ENCODE data around the gene KCTD7. TPM values are rescaled to one million over a fixed set of nuclear protein-coding genes. Genes with fewer than 3 reads are reported as not detected.

The KCTD7 gene
- polyA plus RNA-seq, 1 donor from 2014 or later = 79.4 TPM

GRCh38 chr7:66629222-66630062 is 761 bp downstream of the KCTD7 start:
- no peak for TF ChIP-seq POLR2AphosphoS5 (IDR thresholded peaks at IDR 0.05)
- no peak for TF ChIP-seq EZH2 (IDR thresholded peaks at IDR 0.05; ENCODE audit: borderline replicate concordance, insufficient read depth, low read length, poor library complexity, severe bottlenecking)
- no peak for TF ChIP-seq TAF1 (IDR thresholded peaks at IDR 0.05; ENCODE audit: low read depth)
- TF ChIP-seq MXI1 (conservative IDR thresholded peaks at IDR 0.05; ENCODE audit: poor library complexity, severe bottlenecking) = no peak
- TF ChIP-seq CTCF (IDR thresholded peaks at IDR 0.05; ENCODE audit: poor library complexity, severe bottlenecking) = no peak
- no peak for TF ChIP-seq REST (IDR thresholded peaks at IDR 0.05; ENCODE audit: borderline replicate concordance)
- TF ChIP-seq RAD21 (conservative IDR thresholded peaks at IDR 0.05) = no peak
- no peak for TF ChIP-seq SMC3 (conservative IDR thresholded peaks at IDR 0.05; ENCODE audit: poor library complexity)
- TF ChIP-seq EP300 (conservative IDR thresholded peaks at IDR 0.05; ENCODE audit: poor library complexity, severe bottlenecking) = no peak
- H3K4me3 ChIP-seq (ENCODE audit: low read length) = peak overlapping the region; percentile 91
- H3K27me3 ChIP-seq (ENCODE audit: insufficient read depth, low read depth, low read length) = no peaks in the 10 kb centered on the region
- peak overlapping the region; percentile 27 for H2AFZ ChIP-seq (ENCODE audit: low read depth, low read length)
- no peaks in the 10 kb centered on the region for H3K36me3 ChIP-seq (ENCODE audit: insufficient read depth, low read length)
- peak overlapping the region; percentile 73 for H3K4me2 ChIP-seq (ENCODE audit: low read length)
- no peaks in the 10 kb centered on the region for H3K9me2 ChIP-seq (ENCODE audit: insufficient read depth, low read length)
- no peaks in the 10 kb centered on the region for H3F3A ChIP-seq (ENCODE audit: insufficient read depth, low read length, poor library complexity, severe bottlenecking)
- peak overlapping the region; percentile 68 for H3K27ac ChIP-seq (ENCODE audit: low read length)
- H3K79me2 ChIP-seq (replicated peaks; ENCODE audit: insufficient read depth, low read length) = peaks cover 18% of the 10 kb centered on the region
- no peaks in the 10 kb centered on the region for H3K9me3 ChIP-seq (ENCODE audit: low read length)
- H3K9ac ChIP-seq (ENCODE audit: low read length) = peak overlapping the region; percentile 88
- no peaks in the 10 kb centered on the region for H4K20me1 ChIP-seq (ENCODE audit: insufficient read depth)

GRCh38 chr7:66630531-66630930 is 1.9 kb downstream of the KCTD7 start:
- Histone ChIP-seq H3K4me3 (ENCODE audit: low read length) (peak overlapping the region; percentile 91), H3K79me2 (replicated peaks; ENCODE audit: insufficient read depth, low read length) (peaks cover 18% of the 10 kb centered on the region), H3F3A (ENCODE audit: insufficient read depth, low read length, poor library complexity, severe bottlenecking) (no peaks in the 10 kb centered on the region), H3K9me2 (ENCODE audit: insufficient read depth, low read length) (no peaks in the 10 kb centered on the region), H3K9ac (ENCODE audit: low read length) (no peak overlapping the region), H3K36me3 (ENCODE audit: insufficient read depth, low read length) (no peaks in the 10 kb centered on the region), H3K27ac (ENCODE audit: low read length) (no peak overlapping the region), H3K27me3 (ENCODE audit: insufficient read depth, low read depth, low read length) (no peaks in the 10 kb centered on the region), H3K4me2 (ENCODE audit: low read length) (peak overlapping the region; percentile 73), H2AFZ (ENCODE audit: low read depth, low read length) (no peak overlapping the region), H4K20me1 (ENCODE audit: insufficient read depth) (no peaks in the 10 kb centered on the region), H3K9me3 (ENCODE audit: low read length) (no peaks in the 10 kb centered on the region)
- TF ChIP-seq EP300 (conservative IDR thresholded peaks at IDR 0.05; ENCODE audit: poor library complexity, severe bottlenecking) = no peak
- no peak for TF ChIP-seq TAF1 (IDR thresholded peaks at IDR 0.05; ENCODE audit: low read depth)
- no peak for TF ChIP-seq EZH2 (IDR thresholded peaks at IDR 0.05; ENCODE audit: borderline replicate concordance, insufficient read depth, low read length, poor library complexity, severe bottlenecking)
- no peak for TF ChIP-seq POLR2AphosphoS5 (IDR thresholded peaks at IDR 0.05)
- TF ChIP-seq SMC3 (conservative IDR thresholded peaks at IDR 0.05; ENCODE audit: poor library complexity) = no peak
- TF ChIP-seq RAD21 (conservative IDR thresholded peaks at IDR 0.05) = no peak
- no peak for TF ChIP-seq CTCF (IDR thresholded peaks at IDR 0.05; ENCODE audit: poor library complexity, severe bottlenecking)
- no peak for TF ChIP-seq MXI1 (conservative IDR thresholded peaks at IDR 0.05; ENCODE audit: poor library complexity, severe bottlenecking)
- no peak for TF ChIP-seq REST (IDR thresholded peaks at IDR 0.05; ENCODE audit: borderline replicate concordance)
